ENCODE measurements around the gene XIRP1. TPM values are rescaled to one million over a fixed set of nuclear protein-coding genes. Genes with fewer than 3 reads are reported as not detected.
"Not testable (repeated sequence)": the region's sequence is repeated elsewhere in the genome, so short reads cannot be mapped to it uniquely, and the experiment has no call there.

XIRP1 gene
- total RNA-seq, 6 experiments from 2014 or later = 0.05 to 0.43 (median 0.07) TPM; not detected in 1

GRCh38 chr3:39176025-39176714 is 16.2 kb downstream of the XIRP1 start:
- 82% methylated on average over 4 of the region's 6 CpGs for WGBS (ENCODE audit: insufficient coverage, low coverage, low lambda C conversion rate, missing lambda C conversion rate)
- Histone ChIP-seq H3K9me3 (no peaks in the 10 kb centered on the region), H3K4me3 (no peak overlapping the region), H3K27ac (peak overlapping the region; percentile 82 to 98 (median 95)), H3K36me3 (no peaks in the 10 kb centered on the region), H3K27me3 (no peaks in the 10 kb centered on the region), H3K4me1 (peaks cover 0 to 40% (median 13%) of the 10 kb centered on the region in 4 donors)
- no peak for ATAC-seq
- TF ChIP-seq CTCF (IDR thresholded peaks at IDR 0.05) (no peak), POLR2A (IDR thresholded peaks at IDR 0.05) (no peak)
- DNase-seq = no peak
- intact Hi-C loops (cut with DNase I) = no loop called here

- Histone ChIP-seq H3K27me3 (no peaks in the 10 kb centered on the region), H3K4me3 (no peak overlapping the region), H3K27ac (no peak overlapping the region), H3K4me1 (peaks cover 0 to 16% (median 7%) of the 10 kb centered on the region in 4 donors), H3K36me3 (no peaks in the 10 kb centered on the region), H3K9me3 (no peaks in the 10 kb centered on the region)
- intact Hi-C loops (cut with DNase I) = no loop called here
- TF ChIP-seq CTCF (IDR thresholded peaks at IDR 0.05) (no peak), POLR2A (IDR thresholded peaks at IDR 0.05) (no peak)
- DNase-seq (no peak), ATAC-seq (no peak)
- WGBS (ENCODE audit: insufficient coverage, low coverage, low lambda C conversion rate, missing lambda C conversion rate) = 36% methylated on average over 2 of the region's 2 CpGs
Measured at GRCh38 chr3:39173318-39174125, 18.9 kb downstream of the XIRP1 start.

GRCh38 chr3:39171860-39172259 is 20.5 kb downstream of the XIRP1 start:
- ATAC-seq = peak in 3 of 4 donors; percentile 13 to 63 (median 20)
- H3K27ac ChIP-seq = no peak overlapping the region
- no peaks in the 10 kb centered on the region for H3K27me3 ChIP-seq
- no peaks in the 10 kb centered on the region for H3K9me3 ChIP-seq
- TF ChIP-seq CTCF (IDR thresholded peaks at IDR 0.05) = no peak
- no peak for TF ChIP-seq POLR2A (IDR thresholded peaks at IDR 0.05)
- H3K4me3 ChIP-seq = no peak overlapping the region
- 34% methylated on average over 2 of the region's 2 CpGs for WGBS (ENCODE audit: insufficient coverage, low coverage, low lambda C conversion rate, missing lambda C conversion rate)
- H3K36me3 ChIP-seq = no peaks in the 10 kb centered on the region
- peaks cover 0 to 16% (median 7%) of the 10 kb centered on the region in 4 donors for H3K4me1 ChIP-seq
- intact Hi-C loops (cut with DNase I) = no loop called here
- no peak for DNase-seq

GRCh38 chr3:39170877-39171276 is 21.5 kb downstream of the XIRP1 start:
- WGBS (ENCODE audit: insufficient coverage, low coverage, low lambda C conversion rate, missing lambda C conversion rate) = 81% methylated on average over 6 of the region's 6 CpGs
- DNase-seq; H3K27ac ChIP-seq; intact Hi-C loops (cut with DNase I); H3K4me3 ChIP-seq; H3K36me3 ChIP-seq; ATAC-seq; H3K9me3 ChIP-seq; H3K27me3 ChIP-seq: not testable (repeated sequence)
- H3K4me1 ChIP-seq = peaks cover 0 to 23% (median 8%) of the 10 kb centered on the region in 4 donors

GRCh38 chr3:39170461-39170860 is 21.9 kb downstream of the XIRP1 start:
- WGBS (ENCODE audit: insufficient coverage, low coverage, low lambda C conversion rate, missing lambda C conversion rate) = 91% methylated on average over 4 of the region's 4 CpGs
- TF ChIP-seq CTCF (IDR thresholded peaks at IDR 0.05) (no peak), POLR2A (IDR thresholded peaks at IDR 0.05) (no peak)
- intact Hi-C loops (cut with DNase I) = no loop called here

More at GRCh38 chr3:39170461-39170860, 21.9 kb downstream of the XIRP1 start:
- H3K36me3 ChIP-seq = no peaks in the 10 kb centered on the region
- peaks cover 0 to 23% (median 8%) of the 10 kb centered on the region in 4 donors for H3K4me1 ChIP-seq
- ATAC-seq (no peak), DNase-seq (no peak)
- H3K4me3 ChIP-seq = no peak overlapping the region
- no peak overlapping the region for H3K27ac ChIP-seq
- H3K9me3 ChIP-seq = no peaks in the 10 kb centered on the region
- H3K27me3 ChIP-seq = no peaks in the 10 kb centered on the region
